ENCODE results near the gene MT1A. TPM values are rescaled to one million over a fixed set of nuclear protein-coding genes. Genes with fewer than 3 reads are reported as not detected.

MT1A gene
- not detected for total RNA-seq (ENCODE audit: insufficient read depth, low replicate concordance)

GRCh38 chr16:56637814-56638750, at the start of gene MT1A:
MT1A (plus strand) TSS chr16:56638666; CDS start chr16:56638739, 73 bp downstream.
- peak; percentile 59 for DNase-seq (ENCODE audit: low spot score)

GRCh38 chr16:56588781-56589140, 49.7 kb upstream of the MT1A start:
- DNase-seq (ENCODE audit: low spot score) = no peak

- no peak for DNase-seq (ENCODE audit: low spot score)
These were observed 49.1 kb upstream of the MT1A start, which contains the start of gene MT3 for GRCh38 chr16:56589141-56590039. MT3 (plus strand) TSS chr16:56589528; CDS start chr16:56589591, 63 bp downstream.

- peak; percentile 20 for DNase-seq (ENCODE audit: low spot score)
These were observed 46.9 kb upstream of the MT1A start for GRCh38 chr16:56591377-56592060.

- DNase-seq (ENCODE audit: low spot score) = no peak
These were observed 44.7 kb upstream of the MT1A start for GRCh38 chr16:56593573-56594291.

GRCh38 chr16:56594292-56594619, 44.2 kb upstream of the MT1A start:
- no peak for DNase-seq (ENCODE audit: low spot score)

- peak; percentile 61 for DNase-seq (ENCODE audit: low spot score)
These were observed 38.0 kb upstream of the MT1A start for GRCh38 chr16:56600398-56600999.

- DNase-seq (ENCODE audit: low spot score) = no peak
These were observed 37.1 kb upstream of the MT1A start for GRCh38 chr16:56601325-56601724.

GRCh38 chr16:56603589-56603988, 34.9 kb upstream of the MT1A start:
- DNase-seq (ENCODE audit: low spot score) = no peak

- no peak for DNase-seq (ENCODE audit: low spot score)
These were observed 33.5 kb upstream of the MT1A start for GRCh38 chr16:56604966-56605365.

- no peak for DNase-seq (ENCODE audit: low spot score)
These were observed 33.0 kb upstream of the MT1A start for GRCh38 chr16:56605475-56605874.

GRCh38 chr16:56606071-56606475, 32.4 kb upstream of the MT1A start:
- DNase-seq (ENCODE audit: low spot score) = peak; percentile 66

- DNase-seq (ENCODE audit: low spot score) = peak; percentile 77
These were observed 31.9 kb upstream of the MT1A start for GRCh38 chr16:56606476-56607108.

- DNase-seq (ENCODE audit: low spot score) = peak; percentile 61
These were observed 31.3 kb upstream of the MT1A start for GRCh38 chr16:56607109-56607618.

- DNase-seq (ENCODE audit: low spot score) = peak; percentile 25
These were observed 30.8 kb upstream of the MT1A start for GRCh38 chr16:56607675-56608042.

GRCh38 chr16:56608043-56608875, 30.2 kb upstream of the MT1A start, which contains the start of gene MT2A:
MT2A (plus strand) TSS chr16:56608584; CDS start chr16:56608656, 72 bp downstream.
- peak; percentile 97 for DNase-seq (ENCODE audit: low spot score)

- DNase-seq (ENCODE audit: low spot score) = no peak
These were observed 29.5 kb upstream of the MT1A start for GRCh38 chr16:56608876-56609462.

GRCh38 chr16:56609463-56609921, 29.0 kb upstream of the MT1A start:
- peak; percentile 82 for DNase-seq (ENCODE audit: low spot score)
